Measurements from ENCODE around the gene LGSN.
"Not testable (repeated sequence)": the region's sequence is repeated elsewhere in the genome, so short reads cannot be mapped to it uniquely, and the experiment has no call there.

Gene LGSN

DNA sequence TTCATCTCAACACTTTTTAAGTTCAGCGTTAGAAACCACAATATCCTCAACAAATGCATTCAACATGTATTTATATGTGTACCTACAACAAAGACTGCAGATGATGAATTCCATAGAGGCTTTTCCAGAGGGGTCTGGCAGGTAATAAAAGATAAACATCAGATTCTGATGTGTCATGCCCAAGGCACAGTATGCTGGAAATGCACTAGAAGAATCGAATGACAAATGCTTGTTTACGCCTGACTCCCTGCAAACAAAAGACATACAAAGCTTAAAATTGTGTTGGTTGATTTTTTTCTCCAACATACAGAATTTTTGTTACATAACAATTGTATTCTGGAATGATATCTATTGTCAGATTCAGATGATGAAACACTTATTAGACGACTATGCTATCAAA lies at the start of gene LGSN:
TSS of gene LGSN (minus strand) at position 45 of the 400 bp plus-strand sequence. CDS start at position 5, 40 bp downstream.
- DNase-seq, result no peak

DNA sequence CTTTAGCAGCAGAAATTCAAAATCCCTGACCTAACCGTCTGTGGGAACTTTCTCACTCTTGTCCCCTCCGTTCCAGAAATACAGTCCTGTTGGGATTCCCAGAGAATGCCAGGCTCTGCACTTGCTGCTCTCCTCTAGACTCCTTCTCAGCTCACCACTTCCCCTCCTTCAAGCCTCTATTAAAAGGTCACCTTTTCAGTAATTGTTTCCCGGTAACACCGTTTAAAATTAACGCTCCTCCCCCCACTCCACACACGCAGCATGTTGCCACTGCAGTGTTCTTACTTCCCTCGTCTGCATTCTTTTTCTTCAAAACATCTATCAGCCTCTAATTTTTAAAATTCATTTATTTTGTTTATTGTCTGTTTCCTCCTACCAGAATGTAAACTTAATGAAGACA lies 48.6 kb upstream of the LGSN start:
- DNase-seq, result no peak

GRCh38 chr6:63362500-63363120 lies 42.8 kb upstream of the LGSN start:
- not testable (repeated sequence) for DNase-seq

- DNase-seq, result not testable (repeated sequence)
Measured at GRCh38 chr6:63357384-63357783, 37.6 kb upstream of the LGSN start.

- DNase-seq, result no peak
Measured at GRCh38 chr6:63355632-63356031, 35.8 kb upstream of the LGSN start.

- DNase-seq, result no peak
Measured at GRCh38 chr6:63353286-63353630, 33.5 kb upstream of the LGSN start.

GRCh38 chr6:63352544-63353285 lies 32.9 kb upstream of the LGSN start:
- DNase-seq, result no peak

- DNase-seq, result no peak
Measured at GRCh38 chr6:63352069-63352543, 32.3 kb upstream of the LGSN start.

DNA sequence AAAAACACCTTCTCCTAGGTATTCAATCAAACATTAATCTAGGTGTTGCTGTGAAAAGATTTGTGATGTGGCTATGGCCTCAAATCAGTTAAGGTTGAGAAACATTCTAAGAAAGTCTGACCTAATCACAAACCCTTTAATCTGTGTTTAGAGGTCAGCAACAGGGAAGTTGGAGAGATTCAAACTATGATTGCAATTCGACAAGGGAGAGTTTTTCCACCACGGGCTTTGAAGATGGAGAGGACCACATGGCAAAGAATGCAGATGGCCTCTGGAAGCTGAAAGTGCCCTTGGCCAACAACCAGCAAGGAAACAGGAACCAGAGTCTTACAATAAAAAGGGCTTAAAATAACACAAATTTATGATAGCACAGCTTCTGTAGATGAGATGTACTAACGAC lies 29.6 kb upstream of the LGSN start:
- DNase-seq, result no peak

GRCh38 chr6:63348836-63349235 lies 29.1 kb upstream of the LGSN start:
- DNase-seq, result no peak

- DNase-seq, result no peak
Measured at GRCh38 chr6:63347599-63347998, 27.8 kb upstream of the LGSN start.

DNA sequence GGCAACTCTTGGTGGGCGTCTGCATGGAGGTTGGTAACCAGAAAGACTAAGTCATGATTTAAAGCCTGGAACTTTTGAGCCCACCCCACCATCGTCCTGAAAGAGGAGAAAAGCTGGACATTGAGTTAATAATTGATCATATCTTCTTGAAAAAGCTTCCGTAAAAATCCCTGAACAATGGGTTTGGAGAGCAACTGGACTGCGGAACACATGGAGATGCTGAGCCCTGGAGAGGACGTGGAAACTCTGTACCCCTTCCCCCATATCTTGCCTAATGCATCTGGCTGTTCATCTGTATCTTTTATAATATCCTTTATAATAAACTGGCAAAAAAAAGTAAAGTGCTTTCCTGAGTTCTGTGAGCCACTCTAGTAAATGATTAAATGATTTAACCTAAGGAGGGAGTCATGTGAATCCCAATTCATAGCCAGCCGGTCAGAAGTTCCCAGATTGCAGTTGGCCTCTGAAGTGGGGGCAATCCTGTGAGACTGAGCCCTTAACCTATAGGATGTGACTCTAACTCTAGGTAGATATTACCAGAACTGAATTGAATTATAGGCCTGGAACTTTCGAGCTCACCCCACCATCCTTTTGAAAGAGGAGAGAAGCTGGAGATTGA lies 26.5 kb upstream of the LGSN start:
- no peak for DNase-seq

GRCh38 chr6:63340351-63340750 lies 20.6 kb upstream of the LGSN start:
- no peak for DNase-seq

- not testable (repeated sequence) for DNase-seq
Measured at GRCh38 chr6:63334652-63335051, 14.9 kb upstream of the LGSN start.

GRCh38 chr6:63333440-63333839 lies 13.7 kb upstream of the LGSN start:
- DNase-seq, result no peak

- not testable (repeated sequence) for DNase-seq
Measured at GRCh38 chr6:63326630-63327029, 6.8 kb upstream of the LGSN start.

DNA sequence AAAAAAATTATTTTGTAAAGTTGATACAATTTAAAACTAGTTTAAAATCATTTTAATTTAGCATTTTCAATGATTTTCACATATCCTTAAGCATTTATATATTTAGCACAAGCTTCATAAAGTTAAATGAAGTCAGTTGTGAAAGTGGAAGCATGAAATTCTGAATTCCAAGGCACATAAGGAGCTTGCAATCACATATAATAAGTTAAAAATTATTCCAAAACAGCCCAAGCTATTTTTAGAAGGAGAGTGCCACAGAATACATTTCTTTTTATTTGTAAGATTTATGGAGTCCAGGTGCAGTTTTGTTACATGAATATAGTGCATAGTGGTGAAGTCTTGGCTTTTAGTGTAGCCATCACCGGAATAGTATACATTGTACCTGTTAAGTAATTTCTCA lies 3.2 kb upstream of the LGSN start:
- no peak for DNase-seq

DNA sequence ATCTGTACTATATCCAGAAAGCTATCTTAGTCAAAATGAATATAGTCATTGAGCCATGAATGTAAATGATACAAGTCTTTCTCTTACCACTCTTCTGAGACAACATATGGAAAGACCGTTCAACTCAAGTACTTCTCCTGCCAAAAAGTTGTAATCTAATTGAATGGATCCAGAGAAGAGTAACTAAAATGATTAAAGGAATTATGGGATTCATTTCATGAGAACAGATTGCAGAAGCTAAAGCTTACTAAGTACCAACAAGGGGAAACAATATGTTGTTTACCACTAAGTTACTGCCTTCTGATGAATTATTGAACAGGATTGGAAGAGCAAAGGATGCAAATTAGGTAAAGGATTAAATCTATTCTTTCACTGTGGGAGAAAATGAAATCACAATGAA lies 2.0 kb upstream of the LGSN start:
- DNase-seq, result no peak

GRCh38 chr6:63317641-63318040 lies 2.1 kb downstream of the LGSN start:
- no peak for DNase-seq

GRCh38 chr6:63316113-63316512 lies 3.7 kb downstream of the LGSN start:
- DNase-seq, result no peak

- no peak for DNase-seq
Measured at GRCh38 chr6:63313111-63313510, 6.7 kb downstream of the LGSN start.

- DNase-seq, result no peak
Measured at GRCh38 chr6:63307581-63308246, 12.1 kb downstream of the LGSN start.

GRCh38 chr6:63306420-63306819 lies 13.4 kb downstream of the LGSN start:
- DNase-seq, result no peak

GRCh38 chr6:63305277-63305676 lies 14.5 kb downstream of the LGSN start:
- no peak for DNase-seq

Data from stimulated activated CD8-positive, alpha-beta memory T cell treated with anti-CD3 and anti-CD28 coated beads, Interleukin-4, amount 100 ng/mL, for 48 hours (primary cell).